ENCODE data around the gene GRIK1. TPM values are rescaled to one million over a fixed set of nuclear protein-coding genes. Genes with fewer than 3 reads are reported as not detected.

The GRIK1 gene
- total RNA-seq, 2 donors from 2014 or later = not detected

GRCh38 chr21:29817450-29817849 is 122.3 kb downstream of the GRIK1 start:
- Mint-ChIP-seq H3K4me1 (no peaks in the 10 kb centered on the region), H3K36me3 (ENCODE audit: low read depth) (no peaks in the 10 kb centered on the region), H3K27ac (no peak overlapping the region), H3K4me3 (no peak overlapping the region), H3K27me3 (peaks cover 6% of the 10 kb centered on the region)
- no peak for ATAC-seq
- no peaks in the 10 kb centered on the region for H3K9me3 ChIP-seq (ENCODE audit: control insufficient read depth, low read length, poor library complexity, severe bottlenecking)
- no peak for DNase-seq

- Mint-ChIP-seq H3K27me3 (peaks cover 8% of the 10 kb centered on the region), H3K4me1 (no peaks in the 10 kb centered on the region), H3K36me3 (ENCODE audit: low read depth) (no peaks in the 10 kb centered on the region), H3K27ac (no peak overlapping the region), H3K4me3 (no peak overlapping the region)
- no peaks in the 10 kb centered on the region for H3K9me3 ChIP-seq (ENCODE audit: control insufficient read depth, low read length, poor library complexity, severe bottlenecking)
- DNase-seq = no peak
- ATAC-seq = no peak
These were observed 126.8 kb downstream of the GRIK1 start for GRCh38 chr21:29812947-29813346.

GRCh38 chr21:29810871-29811270 is 128.9 kb downstream of the GRIK1 start:
- peaks cover 11% of the 10 kb centered on the region for H3K27me3 Mint-ChIP-seq
- no peaks in the 10 kb centered on the region for H3K36me3 Mint-ChIP-seq (ENCODE audit: low read depth)
- no peak overlapping the region for H3K27ac Mint-ChIP-seq
- no peaks in the 10 kb centered on the region for H3K4me1 Mint-ChIP-seq
- H3K9me3 ChIP-seq (ENCODE audit: control insufficient read depth, low read length, poor library complexity, severe bottlenecking) = no peaks in the 10 kb centered on the region
- DNase-seq (no peak), ATAC-seq (no peak)
- H3K4me3 Mint-ChIP-seq = no peak overlapping the region

GRCh38 chr21:29808153-29808552 is 131.6 kb downstream of the GRIK1 start:
- Mint-ChIP-seq H3K27ac (no peak overlapping the region), H3K36me3 (ENCODE audit: low read depth) (no peaks in the 10 kb centered on the region), H3K27me3 (peaks cover 5% of the 10 kb centered on the region), H3K4me3 (no peak overlapping the region), H3K4me1 (no peaks in the 10 kb centered on the region)
- H3K9me3 ChIP-seq (ENCODE audit: control insufficient read depth, low read length, poor library complexity, severe bottlenecking) = no peaks in the 10 kb centered on the region
- no peak for ATAC-seq
- no peak for DNase-seq

GRCh38 chr21:29805105-29805504 is 134.7 kb downstream of the GRIK1 start:
- DNase-seq (no peak), ATAC-seq (no peak)
- H3K4me1 Mint-ChIP-seq = no peaks in the 10 kb centered on the region
- no peaks in the 10 kb centered on the region for H3K9me3 ChIP-seq (ENCODE audit: control insufficient read depth, low read length, poor library complexity, severe bottlenecking)
- H3K36me3 Mint-ChIP-seq (ENCODE audit: low read depth) = no peaks in the 10 kb centered on the region
- H3K4me3 Mint-ChIP-seq = no peak overlapping the region
- no peak overlapping the region for H3K27ac Mint-ChIP-seq
- peaks cover 5% of the 10 kb centered on the region for H3K27me3 Mint-ChIP-seq

- Mint-ChIP-seq H3K27me3 (peaks cover 5% of the 10 kb centered on the region), H3K27ac (no peak overlapping the region), H3K4me1 (no peaks in the 10 kb centered on the region), H3K4me3 (no peak overlapping the region), H3K36me3 (ENCODE audit: low read depth) (no peaks in the 10 kb centered on the region)
- H3K9me3 ChIP-seq (ENCODE audit: control insufficient read depth, low read length, poor library complexity, severe bottlenecking) = no peaks in the 10 kb centered on the region
- DNase-seq (no peak), ATAC-seq (no peak)
These were observed 136.6 kb downstream of the GRIK1 start for GRCh38 chr21:29803191-29803590.

- no peaks in the 10 kb centered on the region for H3K27me3 Mint-ChIP-seq
These were observed 138.7 kb downstream of the GRIK1 start for GRCh38 chr21:29801122-29801521.

GRCh38 chr21:29800056-29800455 is 139.7 kb downstream of the GRIK1 start:
- ATAC-seq = no peak
- Mint-ChIP-seq H3K27ac (no peak overlapping the region), H3K27me3 (no peaks in the 10 kb centered on the region), H3K36me3 (ENCODE audit: low read depth) (no peaks in the 10 kb centered on the region), H3K4me1 (no peaks in the 10 kb centered on the region), H3K4me3 (no peak overlapping the region)
- no peak for DNase-seq
- H3K9me3 ChIP-seq (ENCODE audit: control insufficient read depth, low read length, poor library complexity, severe bottlenecking) = no peaks in the 10 kb centered on the region

More at GRCh38 chr21:29801122-29801521, 138.7 kb downstream of the GRIK1 start:
- Mint-ChIP-seq H3K4me3 (no peak overlapping the region), H3K27ac (no peak overlapping the region), H3K4me1 (no peaks in the 10 kb centered on the region), H3K36me3 (ENCODE audit: low read depth) (no peaks in the 10 kb centered on the region)
- no peak for DNase-seq
- ATAC-seq = no peak
- H3K9me3 ChIP-seq (ENCODE audit: control insufficient read depth, low read length, poor library complexity, severe bottlenecking) = no peaks in the 10 kb centered on the region

GRCh38 chr21:29798840-29799239 is 141.0 kb downstream of the GRIK1 start:
- no peaks in the 10 kb centered on the region for H3K4me1 Mint-ChIP-seq
- H3K9me3 ChIP-seq (ENCODE audit: control insufficient read depth, low read length, poor library complexity, severe bottlenecking) = no peaks in the 10 kb centered on the region
- ATAC-seq = no peak
- H3K4me3 Mint-ChIP-seq = no peak overlapping the region
- no peak overlapping the region for H3K27ac Mint-ChIP-seq
- no peaks in the 10 kb centered on the region for H3K27me3 Mint-ChIP-seq
- DNase-seq = no peak
- H3K36me3 Mint-ChIP-seq (ENCODE audit: low read depth) = no peaks in the 10 kb centered on the region

- no peaks in the 10 kb centered on the region for H3K9me3 ChIP-seq (ENCODE audit: control insufficient read depth, low read length, poor library complexity, severe bottlenecking)
- ATAC-seq = no peak
- H3K27ac Mint-ChIP-seq = no peak overlapping the region
- no peaks in the 10 kb centered on the region for H3K27me3 Mint-ChIP-seq
- DNase-seq = no peak
- H3K36me3 Mint-ChIP-seq (ENCODE audit: low read depth) = no peaks in the 10 kb centered on the region
- H3K4me3 Mint-ChIP-seq = no peak overlapping the region
- H3K4me1 Mint-ChIP-seq = no peaks in the 10 kb centered on the region
These were observed 142.6 kb downstream of the GRIK1 start for GRCh38 chr21:29797155-29797554.

GRCh38 chr21:29793712-29794111 is 146.1 kb downstream of the GRIK1 start:
- ATAC-seq (no peak), DNase-seq (no peak)
- H3K27me3 Mint-ChIP-seq = no peaks in the 10 kb centered on the region
- no peaks in the 10 kb centered on the region for H3K9me3 ChIP-seq (ENCODE audit: control insufficient read depth, low read length, poor library complexity, severe bottlenecking)
- no peak overlapping the region for H3K27ac Mint-ChIP-seq
- H3K4me3 Mint-ChIP-seq = no peak overlapping the region
- H3K36me3 Mint-ChIP-seq (ENCODE audit: low read depth) = no peaks in the 10 kb centered on the region
- no peaks in the 10 kb centered on the region for H3K4me1 Mint-ChIP-seq

GRCh38 chr21:29789393-29789792 is 150.4 kb downstream of the GRIK1 start:
- no peak overlapping the region for H3K27ac Mint-ChIP-seq
- no peak overlapping the region for H3K4me3 Mint-ChIP-seq
- H3K4me1 Mint-ChIP-seq = no peaks in the 10 kb centered on the region
- H3K36me3 Mint-ChIP-seq (ENCODE audit: low read depth) = no peaks in the 10 kb centered on the region
- DNase-seq = no peak
- peaks cover 10% of the 10 kb centered on the region for H3K27me3 Mint-ChIP-seq
- ATAC-seq = no peak
- no peaks in the 10 kb centered on the region for H3K9me3 ChIP-seq (ENCODE audit: control insufficient read depth, low read length, poor library complexity, severe bottlenecking)

- no peak overlapping the region for H3K27ac Mint-ChIP-seq
These were observed 151.0 kb downstream of the GRIK1 start for GRCh38 chr21:29788752-29789151.

GRCh38 chr21:29787361-29787909 is 152.4 kb downstream of the GRIK1 start:
- peaks cover 11% of the 10 kb centered on the region for H3K27me3 Mint-ChIP-seq
- DNase-seq = no peak
- no peak for ATAC-seq
- no peak overlapping the region for H3K4me3 Mint-ChIP-seq
- no peaks in the 10 kb centered on the region for H3K4me1 Mint-ChIP-seq
- H3K27ac Mint-ChIP-seq = no peak overlapping the region
- no peaks in the 10 kb centered on the region for H3K9me3 ChIP-seq (ENCODE audit: control insufficient read depth, low read length, poor library complexity, severe bottlenecking)
- no peaks in the 10 kb centered on the region for H3K36me3 Mint-ChIP-seq (ENCODE audit: low read depth)

More at GRCh38 chr21:29788752-29789151, 151.0 kb downstream of the GRIK1 start:
- ATAC-seq (no peak), DNase-seq (no peak)
- no peaks in the 10 kb centered on the region for H3K36me3 Mint-ChIP-seq (ENCODE audit: low read depth)
- peaks cover 10% of the 10 kb centered on the region for H3K27me3 Mint-ChIP-seq
- no peaks in the 10 kb centered on the region for H3K9me3 ChIP-seq (ENCODE audit: control insufficient read depth, low read length, poor library complexity, severe bottlenecking)
- no peak overlapping the region for H3K4me3 Mint-ChIP-seq
- no peaks in the 10 kb centered on the region for H3K4me1 Mint-ChIP-seq
